ENCODE data around the gene REX1BD. TPM values are rescaled to one million over a fixed set of nuclear protein-coding genes. Genes with fewer than 3 reads are reported as not detected.
A peak's percentile ranks its signal among the peaks of the same experiment; 100 is the strongest.

Gene REX1BD
- total RNA-seq, 1 donor = 41.4 TPM

DNA sequence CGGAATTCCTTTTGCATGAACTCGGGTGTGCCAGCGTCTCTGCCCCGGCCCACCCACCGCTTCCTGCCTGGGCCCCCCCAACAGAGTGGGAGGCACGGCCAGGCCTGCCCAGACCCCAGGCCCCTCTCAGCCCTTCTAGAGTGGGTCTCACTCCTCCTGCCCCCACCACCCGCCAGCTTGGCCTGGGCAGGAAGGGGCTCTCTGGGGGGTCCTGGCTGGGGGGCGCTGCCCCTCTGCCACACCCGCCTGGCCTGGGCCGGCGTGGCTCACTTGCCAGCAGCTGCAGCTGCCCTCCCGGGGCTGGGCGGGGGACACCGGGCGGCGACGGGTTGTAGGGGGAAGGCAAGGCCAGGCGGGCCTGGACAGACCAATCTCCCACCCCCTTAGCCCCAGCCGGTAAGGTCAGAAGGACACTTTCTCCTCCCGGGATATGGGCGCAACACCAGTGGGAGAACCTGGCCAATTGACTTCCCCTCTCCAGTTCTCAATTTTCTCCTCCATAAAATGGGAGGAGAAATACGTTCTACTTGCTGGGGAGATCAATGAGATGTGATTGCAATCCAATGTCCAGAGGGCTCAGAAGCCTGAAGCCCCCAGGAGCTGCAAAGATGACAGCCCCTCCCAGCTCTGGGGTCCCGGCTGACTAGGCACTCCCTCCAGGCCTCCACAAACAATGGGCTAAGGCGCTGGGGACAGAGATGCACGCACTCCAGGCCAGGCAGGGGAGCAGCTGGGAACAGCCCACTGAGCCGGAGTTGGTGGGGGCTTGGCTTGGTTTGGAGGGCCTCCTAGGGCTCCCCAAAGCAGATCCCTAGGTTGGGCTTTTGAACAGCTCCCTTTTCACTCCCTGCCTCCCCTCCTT is 15.6 kb downstream of the REX1BD start:
- TF ChIP-seq, protein P1, sequence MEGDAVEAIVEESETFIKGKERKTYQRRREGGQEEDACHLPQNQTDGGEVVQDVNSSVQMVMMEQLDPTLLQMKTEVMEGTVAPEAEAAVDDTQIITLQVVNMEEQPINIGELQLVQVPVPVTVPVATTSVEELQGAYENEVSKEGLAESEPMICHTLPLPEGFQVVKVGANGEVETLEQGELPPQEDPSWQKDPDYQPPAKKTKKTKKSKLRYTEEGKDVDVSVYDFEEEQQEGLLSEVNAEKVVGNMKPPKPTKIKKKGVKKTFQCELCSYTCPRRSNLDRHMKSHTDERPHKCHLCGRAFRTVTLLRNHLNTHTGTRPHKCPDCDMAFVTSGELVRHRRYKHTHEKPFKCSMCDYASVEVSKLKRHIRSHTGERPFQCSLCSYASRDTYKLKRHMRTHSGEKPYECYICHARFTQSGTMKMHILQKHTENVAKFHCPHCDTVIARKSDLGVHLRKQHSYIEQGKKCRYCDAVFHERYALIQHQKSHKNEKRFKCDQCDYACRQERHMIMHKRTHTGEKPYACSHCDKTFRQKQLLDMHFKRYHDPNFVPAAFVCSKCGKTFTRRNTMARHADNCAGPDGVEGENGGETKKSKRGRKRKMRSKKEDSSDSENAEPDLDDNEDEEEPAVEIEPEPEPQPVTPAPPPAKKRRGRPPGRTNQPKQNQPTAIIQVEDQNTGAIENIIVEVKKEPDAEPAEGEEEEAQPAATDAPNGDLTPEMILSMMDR (IDR thresholded peaks at IDR 0.05; ENCODE audit: insufficient read depth, low read length) = no peak
- H3K4me3 ChIP-seq (ENCODE audit: low read depth, low read length) = no peak overlapping the region

DNA sequence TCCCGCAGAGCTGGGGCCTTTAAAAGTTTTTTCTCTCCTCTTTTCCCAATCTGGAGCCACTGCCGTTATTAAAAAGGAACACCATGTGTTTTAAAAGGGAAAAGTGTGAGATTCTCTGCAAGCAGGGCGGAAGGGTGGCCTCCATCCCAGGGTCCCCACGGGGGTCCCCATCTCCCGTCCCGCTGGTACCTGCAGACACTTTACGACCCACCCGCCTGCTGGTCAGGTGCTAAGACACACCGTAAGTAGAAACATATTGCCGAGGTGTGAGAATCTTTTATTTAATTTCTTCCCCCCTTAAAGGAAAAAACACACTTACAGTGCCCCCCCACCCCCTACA is 16.2 kb downstream of the REX1BD start:
- no peak overlapping the region for H3K4me3 ChIP-seq (ENCODE audit: low read depth, low read length)
- DNase-seq (ENCODE audit: low read depth) = no peak
- TF ChIP-seq, protein P1 (IDR thresholded peaks at IDR 0.05; ENCODE audit: insufficient read depth, low read length) = no peak

More for the DNA sequence above, 15.6 kb downstream of the REX1BD start:
- DNase-seq (ENCODE audit: low read depth) = no peak

DNA sequence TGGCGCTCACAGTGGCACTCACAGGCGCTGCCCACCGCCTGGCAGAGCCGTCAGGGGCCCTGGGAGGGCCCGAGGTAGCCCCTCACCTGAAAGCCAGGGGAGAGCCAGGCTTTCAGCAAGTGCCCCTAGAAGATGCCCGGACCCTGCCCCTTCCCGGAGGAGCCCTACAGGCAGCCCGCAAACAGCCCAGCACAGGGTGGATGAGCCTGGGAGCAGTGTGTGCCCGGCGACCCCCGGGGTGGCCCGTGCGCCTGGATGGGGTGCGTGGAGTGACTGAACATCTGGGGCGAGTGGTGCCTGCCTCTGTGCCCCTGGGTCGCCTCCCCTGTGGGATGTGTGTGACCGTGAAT is 16.6 kb downstream of the REX1BD start:
- no peak for DNase-seq (ENCODE audit: low read depth)
- TF ChIP-seq, protein P1 (IDR thresholded peaks at IDR 0.05; ENCODE audit: insufficient read depth, low read length) = no peak
- peak overlapping the region; percentile 31 for H3K4me3 ChIP-seq (ENCODE audit: low read depth, low read length)

DNA sequence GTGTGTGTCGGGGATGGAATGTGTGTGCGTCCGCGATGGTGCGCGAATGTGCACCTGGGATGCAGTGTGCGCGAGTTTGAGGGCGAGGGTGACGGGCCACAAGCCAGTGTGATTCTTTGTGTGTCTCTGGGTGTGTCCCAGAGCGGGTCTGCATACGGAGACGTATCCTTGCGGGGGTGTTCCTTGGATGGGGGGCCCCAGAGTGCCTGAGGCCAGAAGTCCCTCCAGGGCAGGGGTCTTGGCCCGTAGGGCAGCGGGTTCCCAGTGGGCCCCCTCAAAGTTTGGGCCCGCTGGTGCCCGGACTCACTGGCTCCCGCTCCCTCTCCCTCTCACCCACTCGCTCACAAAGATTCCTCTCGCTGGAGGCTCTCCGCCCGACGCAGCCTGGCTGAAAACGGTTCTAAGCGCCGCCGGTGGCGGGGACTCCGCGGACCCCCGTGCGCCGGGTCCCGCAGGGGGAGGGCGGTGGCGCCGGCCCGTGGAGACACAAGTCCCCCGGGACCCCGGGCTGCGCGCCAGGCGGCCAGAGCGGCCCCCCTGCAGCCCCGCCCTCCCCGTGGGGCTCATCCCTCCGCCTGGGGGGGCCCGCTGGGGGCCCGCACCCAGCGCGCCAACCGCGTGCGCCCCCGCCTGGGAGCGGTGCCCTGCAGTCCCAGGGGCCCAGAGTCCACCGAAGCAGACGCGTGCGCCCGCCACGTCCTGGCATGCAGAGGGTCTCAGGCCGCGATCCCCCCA is 17.1 kb downstream of the REX1BD start:
- TF ChIP-seq, protein P1 (IDR thresholded peaks at IDR 0.05; ENCODE audit: insufficient read depth, low read length) = no peak
- DNase-seq (ENCODE audit: low read depth) = no peak
- peak overlapping the region; percentile 40 for H3K4me3 ChIP-seq (ENCODE audit: low read depth, low read length)

DNA sequence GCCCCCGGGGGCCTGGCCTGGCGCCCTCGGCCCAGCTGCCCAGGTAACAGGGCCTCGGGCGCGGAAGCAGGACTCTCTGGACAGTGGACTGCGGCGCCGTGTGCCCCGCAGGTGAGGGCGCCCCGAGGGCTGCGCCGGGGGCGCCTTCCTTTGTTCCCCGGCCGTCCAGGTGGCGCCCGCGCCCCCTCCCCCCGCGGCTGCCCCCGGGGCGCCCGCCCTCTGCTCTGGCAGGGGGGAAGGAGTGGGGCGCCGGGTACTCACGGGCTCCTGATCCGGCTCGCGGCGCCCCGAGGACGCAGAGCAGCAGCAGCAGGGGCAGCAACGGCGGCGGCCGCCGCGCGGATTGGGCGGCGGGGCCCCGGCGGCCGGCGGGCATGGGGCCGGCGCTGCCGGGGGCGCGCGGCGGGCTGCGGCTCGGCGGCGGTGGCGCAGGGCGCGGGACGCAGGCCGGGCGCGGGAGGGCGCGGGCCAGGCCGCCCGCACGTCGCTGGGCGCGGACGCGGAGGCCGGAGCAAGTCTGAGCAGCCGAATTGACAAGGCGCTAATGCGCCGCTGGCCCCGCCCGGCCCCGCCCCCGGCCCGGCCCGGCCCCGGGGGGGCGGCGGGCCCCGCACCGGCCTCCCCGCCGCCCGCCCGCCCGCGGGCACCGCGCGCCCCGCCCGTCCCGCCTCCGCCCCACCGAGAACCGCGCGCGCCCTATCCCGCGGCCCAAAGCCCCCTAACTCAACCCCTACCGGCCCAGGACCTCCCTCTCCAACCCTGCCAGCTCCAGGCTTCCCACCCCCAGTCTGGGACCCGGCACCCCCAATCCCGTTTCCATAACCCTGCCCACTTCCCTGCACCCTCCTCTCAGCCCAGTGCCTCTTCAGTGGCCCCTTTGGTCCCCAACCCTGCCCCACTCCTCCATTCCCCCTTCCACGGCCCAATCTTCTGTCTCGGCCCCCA is 18.0 kb downstream of the REX1BD start, which contains the start of gene CRLF1:
Gene CRLF1 (minus strand): TSS at position 519 of the 945 bp plus-strand sequence. CDS start 143 bp downstream, at position 376.
- peak within 1 kb of the TSS; percentile 48 for H3K4me3 ChIP-seq (ENCODE audit: low read depth, low read length)
- TF ChIP-seq, protein P1 (IDR thresholded peaks at IDR 0.05; ENCODE audit: insufficient read depth, low read length) = no peak

More for the DNA sequence above, 18.0 kb downstream of the REX1BD start, which contains the start of gene CRLF1:
- DNase-seq (ENCODE audit: low read depth) = no peak
